Body of pancreas (tissue), 4 donors: ENCODE results near the gene TBX20. TPM values are rescaled to one million over a fixed set of nuclear protein-coding genes. Genes with fewer than 3 reads are reported as not detected.

ENCODE experiments used
- ATAC-seq: fragments of 150-250 bp; one replicate; pipeline ENCODE4 v1.9.1; 2016
- DNase-seq, 4 donors: peaks; one replicate each; pipeline ENCODE4 v3.0.0-alpha.2; 2019
- H3K27ac ChIP-seq, 4 donors: fragments of 200-600 bp; sonication (generic); 1 replicate in 3 of 4; 2 replicates in 1 of 4; pipeline versions ENCODE4 v1.5.1 to v1.6.1; 2016 to 2019; ENCODE audit warnings: mild to moderate bottlenecking in 1 of 4, mixed read lengths in 1 of 4, moderate library complexity in 1 of 4
- H3K27me3 ChIP-seq, 2 donors: fragments of 200-600 bp; sonication (generic); one replicate each; pipeline ENCODE4 v1.6.0; 2016; ENCODE audit warnings: mild to moderate bottlenecking in 1 of 2
- H3K36me3 ChIP-seq, 2 donors: fragments of 200-600 bp; sonication (generic); replicated peaks in 1 of 2; 2 replicates each; pipeline ENCODE4 v1.5.1; 2016; ENCODE audit warnings: low read depth in 2 of 2; ENCODE audit not compliant: insufficient read depth in 1 of 2
- H3K4me1 ChIP-seq: fragments of 200-600 bp; sonication (generic); one replicate; pipeline ENCODE4 v1.6.0; 2016
- H3K4me3 ChIP-seq, 2 donors: fragments of 200-600 bp; sonication (generic); 1 replicate in 1 of 2; 2 replicates in 1 of 2; pipeline ENCODE4 v1.5.1; 2016 to 2019
- H3K9me3 ChIP-seq, 3 donors: fragments of 200-600 bp; sonication (generic); 1 replicate in 2 of 3; 2 replicates in 1 of 3; pipeline ENCODE4 v1.5.1; 2016
- POLR2A ChIP-seq, 3 donors: fragments of 450-650 bp; IDR thresholded peaks; one replicate each; pipeline ENCODE4 v1.6.1; 2016; ENCODE audit warnings: antibody characterized with exemption in 3 of 3, mild to moderate bottlenecking in 2 of 3
- WGBS, 2 donors: methylation state at CpG; one replicate each; pipeline ENCODE4 v1.1.5; 2017; 5-methylcytosine and 5-hydroxymethylcytosine counted together
- intact Hi-C: fragments of 100-400 bp; cut with DNase I; formaldehyde crosslinking; loops from one replicate; pipeline ENCODE4 v1.15.1; 2023
- total RNA-seq, 2 donors: library from RNA; depleted of rRNA; stranded (reverse); fragments of >200 nt; gene quantifications; one replicate each; pipeline ENCODE4 v1.1.0, GENCODE V29; 2016
- TF ChIP-seq, protein P1 (sequence below), 7 experiments: fragments of 450-650 bp in 4 of 7; fragments of 200-600 bp in 3 of 7; sonication (generic) in 3 of 7; IDR thresholded peaks; one replicate each; pipeline ENCODE4 v1.5.1; 2016 to 2019; ENCODE audit warnings: antibody characterized with exemption in 7 of 7

The TBX20 gene, protein sequence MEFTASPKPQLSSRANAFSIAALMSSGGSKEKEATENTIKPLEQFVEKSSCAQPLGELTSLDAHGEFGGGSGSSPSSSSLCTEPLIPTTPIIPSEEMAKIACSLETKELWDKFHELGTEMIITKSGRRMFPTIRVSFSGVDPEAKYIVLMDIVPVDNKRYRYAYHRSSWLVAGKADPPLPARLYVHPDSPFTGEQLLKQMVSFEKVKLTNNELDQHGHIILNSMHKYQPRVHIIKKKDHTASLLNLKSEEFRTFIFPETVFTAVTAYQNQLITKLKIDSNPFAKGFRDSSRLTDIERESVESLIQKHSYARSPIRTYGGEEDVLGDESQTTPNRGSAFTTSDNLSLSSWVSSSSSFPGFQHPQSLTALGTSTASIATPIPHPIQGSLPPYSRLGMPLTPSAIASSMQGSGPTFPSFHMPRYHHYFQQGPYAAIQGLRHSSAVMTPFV
- total RNA-seq: not detected

DNA sequence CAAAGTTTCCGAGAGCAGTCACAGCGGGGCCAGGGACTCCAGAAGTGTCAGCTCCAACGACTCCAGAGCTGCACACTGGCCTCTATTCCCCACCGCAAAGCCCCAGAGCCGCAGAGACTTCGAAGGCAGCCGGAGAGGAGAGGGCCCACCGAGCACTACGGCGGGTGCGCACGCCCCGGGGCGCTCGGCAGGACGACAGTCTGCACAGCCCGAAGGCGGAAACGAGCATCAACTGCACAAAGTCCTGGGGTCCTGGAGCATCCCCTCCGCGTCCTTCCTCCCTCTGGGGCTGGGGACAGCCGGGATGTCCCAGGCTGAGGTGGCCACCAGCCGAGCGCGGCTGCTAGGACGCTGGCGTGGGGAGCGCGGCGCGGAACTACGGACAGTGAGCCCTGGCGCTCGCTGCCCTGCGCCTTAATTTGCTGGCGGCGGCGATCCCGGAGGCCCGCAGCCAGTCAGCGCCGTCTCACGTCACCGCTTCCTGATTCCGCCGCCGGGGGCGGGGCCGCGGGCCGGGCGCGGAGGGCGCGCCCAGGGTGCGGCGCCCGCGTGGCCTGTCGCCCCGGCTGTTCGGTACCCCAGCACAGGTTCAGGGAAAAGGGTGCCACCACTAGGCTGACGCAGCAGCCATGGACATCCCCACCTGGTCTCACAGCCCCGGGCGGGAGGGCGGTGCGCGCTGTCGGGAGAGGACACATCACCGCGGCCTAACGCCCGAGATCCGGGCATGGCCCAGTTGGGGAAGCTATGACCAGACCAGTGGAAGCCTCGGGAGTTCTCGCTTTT is at the start of gene TBX20:
TBX20 (minus strand) TSS at position 391 of the 786 bp plus-strand sequence. CDS start 480 bp downstream, outside the sequence.
- peaks cover 15% of the 10 kb centered on the region for H3K4me1 ChIP-seq
- 2 to 12% methylated on average over 16 to 75 of the region's 76 CpGs for WGBS, 2 donors
- TF ChIP-seq, protein P1, sequence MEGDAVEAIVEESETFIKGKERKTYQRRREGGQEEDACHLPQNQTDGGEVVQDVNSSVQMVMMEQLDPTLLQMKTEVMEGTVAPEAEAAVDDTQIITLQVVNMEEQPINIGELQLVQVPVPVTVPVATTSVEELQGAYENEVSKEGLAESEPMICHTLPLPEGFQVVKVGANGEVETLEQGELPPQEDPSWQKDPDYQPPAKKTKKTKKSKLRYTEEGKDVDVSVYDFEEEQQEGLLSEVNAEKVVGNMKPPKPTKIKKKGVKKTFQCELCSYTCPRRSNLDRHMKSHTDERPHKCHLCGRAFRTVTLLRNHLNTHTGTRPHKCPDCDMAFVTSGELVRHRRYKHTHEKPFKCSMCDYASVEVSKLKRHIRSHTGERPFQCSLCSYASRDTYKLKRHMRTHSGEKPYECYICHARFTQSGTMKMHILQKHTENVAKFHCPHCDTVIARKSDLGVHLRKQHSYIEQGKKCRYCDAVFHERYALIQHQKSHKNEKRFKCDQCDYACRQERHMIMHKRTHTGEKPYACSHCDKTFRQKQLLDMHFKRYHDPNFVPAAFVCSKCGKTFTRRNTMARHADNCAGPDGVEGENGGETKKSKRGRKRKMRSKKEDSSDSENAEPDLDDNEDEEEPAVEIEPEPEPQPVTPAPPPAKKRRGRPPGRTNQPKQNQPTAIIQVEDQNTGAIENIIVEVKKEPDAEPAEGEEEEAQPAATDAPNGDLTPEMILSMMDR (IDR thresholded peaks at IDR 0.05): no peak
- TF ChIP-seq POLR2A (IDR thresholded peaks at IDR 0.05): peak in 1 of 3 donors; percentile 33

DNA sequence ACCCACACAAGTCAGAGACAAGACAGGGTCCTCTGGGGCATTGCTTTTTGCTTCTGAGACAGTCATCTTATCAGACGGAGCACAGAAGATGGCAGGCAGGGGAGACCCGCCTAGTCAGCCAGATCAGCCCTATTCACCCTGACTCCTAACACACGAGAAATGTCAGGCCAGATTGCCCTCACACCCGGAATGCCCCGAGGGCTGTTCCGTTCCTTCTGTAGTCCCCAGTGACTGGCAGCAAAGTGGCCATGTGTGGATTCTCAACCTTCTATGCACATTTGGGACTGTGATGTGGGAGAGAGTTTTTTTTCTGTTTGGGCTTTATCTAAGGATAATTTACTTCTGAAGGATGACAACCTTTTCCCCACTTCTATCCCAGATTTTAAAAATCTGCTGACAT is 35.5 kb upstream of the TBX20 start:
- H3K4me3 ChIP-seq: no peak overlapping the region
- ATAC-seq (no peak), DNase-seq (no peak)
- TF ChIP-seq POLR2A (IDR thresholded peaks at IDR 0.05): no peak
- TF ChIP-seq, protein P1 (IDR thresholded peaks at IDR 0.05): no peak
- intact Hi-C loops: no loop called here
- H3K4me1 ChIP-seq: no peaks in the 10 kb centered on the region
- H3K9me3 ChIP-seq: no peaks in the 10 kb centered on the region
- no peak overlapping the region for H3K27ac ChIP-seq
- 64 to 69% methylated on average over 6 of the region's 6 CpGs for WGBS, 2 donors
- no peaks in the 10 kb centered on the region for H3K36me3 ChIP-seq
- no peaks in the 10 kb centered on the region for H3K27me3 ChIP-seq

More for the DNA sequence above, at the start of gene TBX20:
- Histone ChIP-seq H3K27ac (no peak within 1 kb of the TSS), H3K36me3 (no peaks in the 10 kb centered on the region), H3K9me3 (no peaks in the 10 kb centered on the region), H3K4me3 (peak within 1 kb of the TSS in 1 of 2 donors; percentile 15), H3K27me3 (peaks cover 0 to 40% of the 10 kb centered on the region in 2 donors)
- intact Hi-C loops: no loop called here
- DNase-seq (peak; percentile 43 to 66 (median 46)), ATAC-seq (peak; percentile 83)

DNA sequence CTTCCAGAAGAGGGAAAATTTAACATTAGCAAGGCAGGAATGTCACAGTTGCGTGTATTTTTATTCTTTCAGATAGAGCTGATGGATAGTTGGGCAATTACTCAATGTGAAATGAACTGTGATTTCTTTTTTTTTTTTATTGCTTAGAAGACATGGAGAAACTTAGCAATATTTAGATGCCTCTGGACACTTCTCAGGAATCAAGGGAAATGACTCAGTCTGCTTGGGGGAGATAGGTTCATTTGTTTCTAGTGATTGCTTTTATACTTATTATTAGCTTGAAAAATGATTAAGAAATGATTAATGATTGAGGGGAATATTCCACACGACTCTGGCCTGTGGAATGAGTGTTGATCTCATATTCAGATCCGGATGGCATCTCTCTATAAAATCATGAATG is 33.1 kb upstream of the TBX20 start:
- Histone ChIP-seq H3K36me3 (no peaks in the 10 kb centered on the region), H3K27ac (no peak overlapping the region), H3K4me1 (no peaks in the 10 kb centered on the region), H3K4me3 (no peak overlapping the region), H3K27me3 (no peaks in the 10 kb centered on the region), H3K9me3 (no peaks in the 10 kb centered on the region)
- 42 to 52% methylated on average over 3 of the region's 3 CpGs for WGBS, 2 donors
- intact Hi-C loops: no loop called here
- TF ChIP-seq, protein P1 (IDR thresholded peaks at IDR 0.05): no peak
- TF ChIP-seq POLR2A (IDR thresholded peaks at IDR 0.05): no peak
- no peak for DNase-seq
- ATAC-seq: no peak

DNA sequence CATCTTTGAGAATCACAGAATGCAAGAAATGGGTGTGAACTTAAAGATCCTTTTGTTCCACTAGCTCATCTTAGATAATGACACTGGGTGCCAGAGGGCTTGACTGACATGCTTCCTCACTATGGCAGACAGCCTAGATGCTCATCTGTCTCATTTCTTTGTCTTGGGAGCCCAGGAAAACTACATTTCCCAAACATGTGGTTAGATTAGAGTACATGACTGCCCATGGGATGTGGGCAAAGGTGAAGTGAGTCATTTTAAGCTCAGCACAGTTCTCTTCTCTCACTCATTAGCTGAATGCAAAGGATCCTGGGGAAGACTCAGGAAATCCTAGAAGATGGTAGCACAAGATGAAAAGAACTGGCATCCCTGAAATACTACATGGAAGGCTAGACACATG is 32.5 kb upstream of the TBX20 start:
- H3K27ac ChIP-seq: no peak overlapping the region
- intact Hi-C loops: no loop called here
- ATAC-seq (no peak), DNase-seq (no peak)
- no peaks in the 10 kb centered on the region for H3K9me3 ChIP-seq
- no peaks in the 10 kb centered on the region for H3K4me1 ChIP-seq
- TF ChIP-seq, protein P1 (IDR thresholded peaks at IDR 0.05): no peak
- no peak for TF ChIP-seq POLR2A (IDR thresholded peaks at IDR 0.05)
- peaks cover 0 to under 1% of the 10 kb centered on the region in 2 donors for H3K27me3 ChIP-seq
- no peak overlapping the region for H3K4me3 ChIP-seq
- H3K36me3 ChIP-seq: no peaks in the 10 kb centered on the region
